Measurements from ENCODE around the gene DEFB129.
"Not testable (repeated sequence)": the region's sequence is repeated elsewhere in the genome, so short reads cannot be mapped to it uniquely, and the experiment has no call there.

The DEFB129 gene, protein sequence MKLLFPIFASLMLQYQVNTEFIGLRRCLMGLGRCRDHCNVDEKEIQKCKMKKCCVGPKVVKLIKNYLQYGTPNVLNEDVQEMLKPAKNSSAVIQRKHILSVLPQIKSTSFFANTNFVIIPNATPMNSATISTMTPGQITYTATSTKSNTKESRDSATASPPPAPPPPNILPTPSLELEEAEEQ

GRCh38 chr20:226958-227357, at the start of gene DEFB129:
DEFB129 (plus strand) TSS chr20:227258; CDS start chr20:227289, 31 bp downstream.
- no peak for DNase-seq (ENCODE audit: low spot score)

GRCh38 chr20:184288-184687, 42.8 kb upstream of the DEFB129 start:
- DNase-seq (ENCODE audit: low spot score), result no peak

GRCh38 chr20:187733-188132, 39.3 kb upstream of the DEFB129 start:
- no peak for DNase-seq (ENCODE audit: low spot score)

- DNase-seq (ENCODE audit: low spot score), result no peak
These were observed 37.4 kb upstream of the DEFB129 start, which contains the start of gene DEFB128 for GRCh38 chr20:189611-190010. DEFB128 (minus strand) TSS chr20:189711; CDS start chr20:189623, 88 bp downstream.

GRCh38 chr20:198225-198624, 28.8 kb upstream of the DEFB129 start:
- DNase-seq (ENCODE audit: low spot score), result no peak

- no peak for DNase-seq (ENCODE audit: low spot score)
These were observed 27.1 kb upstream of the DEFB129 start for GRCh38 chr20:199996-200395.

DNA sequence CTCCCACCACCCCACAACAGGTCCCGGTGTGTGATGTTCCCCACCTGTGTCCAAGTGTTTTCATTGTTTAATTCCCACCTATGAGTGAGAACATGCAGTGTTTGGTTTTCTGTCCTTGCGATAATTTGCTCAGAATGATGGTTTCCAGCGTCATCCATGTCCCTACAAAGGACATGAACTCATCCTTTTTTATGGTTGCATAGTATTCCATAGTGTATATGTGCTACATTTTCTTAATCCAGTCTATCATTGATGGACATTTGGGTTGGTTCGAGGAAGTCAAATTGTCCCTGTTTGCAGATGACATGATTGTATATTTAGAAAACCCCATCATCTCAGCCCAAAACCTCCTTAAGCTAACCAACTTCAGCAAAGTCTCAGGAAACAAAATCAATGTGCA, 23.4 kb upstream of the DEFB129 start:
- not testable (repeated sequence) for DNase-seq (ENCODE audit: low spot score)

DNA sequence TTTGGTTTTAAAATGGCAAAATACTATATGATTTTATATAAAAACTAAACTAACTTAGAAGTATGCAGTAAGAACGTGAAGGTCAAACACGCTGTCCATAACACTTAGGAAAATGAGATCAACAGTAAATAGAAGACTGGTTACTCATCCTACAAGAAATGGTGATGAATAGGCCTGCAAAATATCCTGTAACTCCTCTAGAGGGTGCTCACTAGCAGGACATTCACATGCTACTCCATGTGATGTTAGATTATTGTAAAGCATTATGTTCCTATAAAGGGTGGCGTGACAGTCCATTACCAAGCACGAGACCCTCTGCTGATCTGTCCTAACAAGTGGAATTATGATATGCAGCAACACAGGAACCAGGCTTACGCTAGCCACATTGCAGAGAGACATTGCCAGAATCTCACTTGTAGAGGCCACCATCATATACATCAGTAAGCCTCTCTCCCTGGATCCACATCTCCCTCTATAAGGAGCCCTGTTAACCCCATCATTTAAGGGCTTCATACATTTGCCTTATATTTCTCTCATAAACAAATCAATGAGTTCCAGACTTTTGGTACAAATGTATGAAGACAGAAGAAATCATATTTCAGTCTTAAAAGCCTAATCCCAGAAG, 18.0 kb upstream of the DEFB129 start:
- peak; percentile 46 for DNase-seq (ENCODE audit: low spot score)

GRCh38 chr20:210809-211502, 16.1 kb upstream of the DEFB129 start:
- DNase-seq (ENCODE audit: low spot score), result no peak

- DNase-seq (ENCODE audit: low spot score), result no peak
These were observed 12.7 kb upstream of the DEFB129 start for GRCh38 chr20:214383-214782.

- no peak for DNase-seq (ENCODE audit: low spot score)
These were observed 11.3 kb upstream of the DEFB129 start for GRCh38 chr20:215796-216195.

- no peak for DNase-seq (ENCODE audit: low spot score)
These were observed 9.8 kb upstream of the DEFB129 start for GRCh38 chr20:217266-217665.

- peak; percentile 47 for DNase-seq (ENCODE audit: low spot score)
These were observed 7.6 kb upstream of the DEFB129 start for GRCh38 chr20:219290-220115.

DNA sequence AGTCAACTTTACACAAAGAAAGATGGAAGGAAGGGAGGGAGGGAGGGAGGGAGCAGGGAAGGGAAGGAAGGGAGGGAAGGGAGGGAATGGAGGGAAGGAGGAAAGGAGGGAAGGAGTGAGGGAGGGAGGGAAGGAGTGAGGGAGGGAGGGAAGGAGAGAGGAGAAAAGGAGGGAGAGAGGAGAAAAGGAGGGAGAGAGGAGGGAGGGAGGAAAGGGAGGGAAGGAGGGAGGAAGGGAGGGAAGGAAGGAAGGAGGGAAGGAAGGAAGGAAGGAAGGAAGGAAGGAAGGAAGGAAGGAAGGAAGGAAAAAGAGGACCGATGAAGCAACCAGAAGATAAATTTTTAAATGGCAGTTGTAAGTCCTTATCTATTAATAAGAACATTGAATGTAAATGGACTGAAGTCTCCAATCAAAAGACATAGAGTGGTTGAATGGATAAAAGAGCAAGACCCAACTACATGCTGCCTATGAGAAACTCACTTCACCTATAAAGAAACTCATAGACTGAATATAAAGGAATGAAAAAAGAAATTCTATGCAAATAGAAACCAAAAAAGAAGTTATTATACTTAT, 5.7 kb upstream of the DEFB129 start:
- no peak for DNase-seq (ENCODE audit: low spot score)

DNA sequence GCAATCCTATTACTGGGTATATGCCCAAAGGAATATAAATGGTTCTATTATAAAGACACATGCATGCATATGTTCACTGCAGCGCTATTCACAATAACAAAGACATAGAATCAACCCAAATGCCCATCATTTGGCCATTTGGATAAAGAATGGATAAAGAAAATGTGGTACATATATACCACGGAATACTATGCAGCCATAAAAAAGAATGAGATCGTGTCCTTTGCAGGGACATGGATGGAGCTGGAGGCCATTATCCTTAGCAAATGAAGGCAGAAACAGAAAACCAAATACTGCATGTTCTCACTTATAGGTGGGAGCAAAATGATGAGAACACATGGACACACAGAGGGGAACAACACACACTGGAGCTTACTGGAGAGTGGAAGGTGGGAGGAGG, 1.2 kb upstream of the DEFB129 start:
- DNase-seq (ENCODE audit: low spot score), result not testable (repeated sequence)

DNA sequence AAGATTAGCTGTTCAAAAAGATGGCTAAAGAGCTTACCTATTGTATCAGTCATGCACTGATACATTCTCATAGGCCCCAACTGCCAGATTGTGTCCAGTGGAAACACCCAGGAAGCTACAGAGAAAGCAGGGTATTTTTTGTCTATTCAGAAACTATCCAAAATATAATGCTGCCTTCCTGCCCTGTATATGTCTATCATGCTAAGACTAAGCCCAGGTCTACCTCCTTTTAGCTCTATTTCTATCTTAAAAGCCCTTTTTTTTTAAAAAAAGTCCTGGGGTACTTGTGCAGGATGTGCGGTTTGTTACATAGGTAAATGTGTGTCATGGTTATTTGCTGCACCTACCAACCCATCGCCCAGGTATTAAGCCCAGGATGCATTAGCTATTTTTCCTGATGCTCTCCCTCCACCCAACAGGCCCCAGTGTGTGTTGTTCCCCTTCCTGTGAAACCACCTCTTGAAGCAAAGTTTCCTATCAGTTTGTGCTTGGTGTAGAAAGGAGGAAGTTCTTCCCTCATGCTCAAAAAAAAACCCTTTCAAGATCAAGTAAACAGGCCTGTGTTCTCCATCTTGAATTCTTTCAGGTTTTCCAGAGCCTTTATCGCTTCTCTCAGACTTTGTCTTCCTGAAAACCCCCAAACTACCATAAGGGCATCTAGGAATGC, 514 bp downstream of the DEFB129 start:
- DNase-seq (ENCODE audit: low spot score), result no peak

DNA sequence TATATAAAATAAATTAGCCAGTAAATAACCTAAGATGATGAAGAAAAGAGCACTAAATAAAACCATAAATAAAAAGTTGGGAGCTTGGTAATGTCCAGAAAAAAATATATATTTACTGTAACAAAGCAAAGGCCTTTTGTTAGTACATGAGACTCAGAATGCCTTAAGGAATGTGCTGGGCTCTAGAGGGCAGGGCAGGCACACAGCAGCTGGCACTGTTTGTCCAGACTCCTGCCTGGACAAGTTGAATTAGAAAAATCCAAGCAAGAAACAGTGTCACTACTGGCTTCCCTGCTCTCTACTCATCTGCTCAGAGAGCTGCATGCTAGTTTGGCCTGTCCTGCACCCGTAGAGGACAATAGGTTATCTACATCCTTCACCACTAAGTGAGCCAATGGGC, 8.8 kb downstream of the DEFB129 start:
- peak; percentile 19 for DNase-seq (ENCODE audit: low spot score)

- no peak for DNase-seq (ENCODE audit: low spot score)
These were observed 10.4 kb downstream of the DEFB129 start for GRCh38 chr20:237489-237888.

GRCh38 chr20:237929-238328, 10.9 kb downstream of the DEFB129 start:
- no peak for DNase-seq (ENCODE audit: low spot score)

- DNase-seq (ENCODE audit: low spot score), result no peak
These were observed 15.8 kb downstream of the DEFB129 start for GRCh38 chr20:242905-243304.

GRCh38 chr20:251354-251753, 24.3 kb downstream of the DEFB129 start:
- DNase-seq (ENCODE audit: low spot score), result no peak

GRCh38 chr20:252801-253200, 25.7 kb downstream of the DEFB129 start:
- DNase-seq (ENCODE audit: low spot score), result no peak

Data from cerebellar cortex (tissue), 1 donor.